ENCODE results near the gene MRPL44.

The MRPL44 gene

GRCh38 chr2:223957092-223957851 lies at the start of gene MRPL44:
Gene MRPL44, plus strand, starts transcription at chr2:223957463. Its CDS starts 10 bp downstream, at chr2:223957473.
- DNase-seq, result peak; percentile 95

DNA sequence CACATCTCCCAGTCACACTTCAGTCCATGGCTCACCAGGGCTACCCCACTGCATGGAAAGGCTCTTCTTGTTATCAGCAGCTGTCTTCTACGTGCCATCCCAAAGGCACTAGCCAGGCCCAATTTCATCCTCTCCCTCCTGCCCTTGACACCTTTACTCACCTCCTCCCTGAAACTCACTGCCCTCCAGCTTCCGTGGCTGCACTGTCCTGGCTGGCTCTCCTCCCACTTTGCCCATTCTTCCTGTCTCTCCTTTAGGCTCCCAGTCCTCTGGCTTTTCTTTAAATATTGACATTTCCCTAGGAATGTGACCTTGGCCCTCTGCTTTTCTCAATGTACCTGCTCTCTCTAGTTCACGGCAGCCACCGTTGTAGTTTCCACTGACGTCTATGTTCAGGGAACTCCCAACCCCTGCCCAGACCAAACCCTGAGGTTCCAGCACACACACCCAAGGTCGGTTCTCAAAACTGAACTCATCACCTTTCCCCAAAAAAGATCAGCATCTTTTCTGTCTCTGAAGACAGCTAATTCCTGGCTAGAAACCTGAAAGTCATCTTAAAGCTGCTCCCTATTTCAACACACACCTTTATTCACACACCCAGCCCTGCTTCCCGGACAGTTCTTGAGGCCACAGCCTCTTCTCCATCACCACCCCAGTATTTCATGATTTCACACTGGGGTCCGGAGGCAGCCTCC lies 48.8 kb upstream of the MRPL44 start:
- no peak for DNase-seq

GRCh38 chr2:223909001-223909741 lies 48.1 kb upstream of the MRPL44 start:
- DNase-seq, result no peak

DNA sequence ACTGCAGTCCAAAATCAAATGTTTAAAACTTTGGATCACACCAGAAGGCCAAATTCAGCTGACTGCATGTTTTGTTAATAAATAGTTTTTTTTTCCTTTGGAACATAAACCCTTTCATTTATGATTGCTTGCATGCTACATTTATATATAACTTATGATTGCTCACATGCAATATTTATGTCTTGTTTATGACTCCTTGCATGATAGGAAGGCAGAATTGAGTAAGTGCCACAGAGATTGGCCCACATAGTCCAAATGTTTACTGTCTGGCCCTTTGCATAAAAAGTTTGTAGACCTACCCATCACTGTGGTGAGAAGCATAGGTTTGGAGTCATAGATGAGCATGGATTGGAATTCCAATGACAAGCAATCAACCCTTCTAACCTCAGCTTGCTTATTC lies 42.9 kb upstream of the MRPL44 start:
- no peak for DNase-seq

- no peak for DNase-seq
These were observed 42.2 kb upstream of the MRPL44 start for GRCh38 chr2:223915071-223915470.

DNA sequence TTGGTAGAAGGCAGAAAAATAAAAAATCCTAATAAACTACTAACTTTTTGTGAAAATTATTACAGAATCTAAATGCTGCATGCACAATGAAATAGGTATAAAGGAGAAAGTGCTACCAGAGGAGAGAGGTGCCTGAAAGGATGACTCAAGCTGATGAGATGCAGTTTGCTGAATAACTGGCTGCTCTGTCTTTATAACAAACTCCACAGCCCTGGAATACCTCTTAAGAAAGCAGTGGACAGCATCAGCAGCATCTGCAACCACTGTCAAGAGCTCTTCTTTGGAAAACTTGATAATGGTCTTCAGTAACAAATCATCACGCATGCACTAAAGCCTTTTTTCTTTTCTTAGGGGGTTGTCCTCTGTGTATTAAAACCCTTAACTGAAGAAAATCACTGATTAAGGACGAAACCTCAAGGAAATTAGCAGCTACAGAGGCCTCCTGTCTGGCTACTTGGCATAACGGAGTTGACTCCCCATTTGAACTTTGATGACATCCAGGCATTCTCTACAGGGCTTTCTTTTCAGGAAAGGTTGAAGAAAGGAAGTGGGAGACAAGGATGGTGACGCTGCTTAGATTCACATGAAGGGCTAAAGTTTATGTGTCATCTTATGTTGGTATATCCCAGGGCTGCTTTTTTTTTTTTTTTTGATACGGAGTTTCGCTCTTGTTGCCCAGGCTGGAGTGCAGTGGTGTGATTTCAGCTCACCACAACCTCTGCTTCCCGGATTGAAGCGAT lies 40.9 kb upstream of the MRPL44 start:
- no peak for DNase-seq

DNA sequence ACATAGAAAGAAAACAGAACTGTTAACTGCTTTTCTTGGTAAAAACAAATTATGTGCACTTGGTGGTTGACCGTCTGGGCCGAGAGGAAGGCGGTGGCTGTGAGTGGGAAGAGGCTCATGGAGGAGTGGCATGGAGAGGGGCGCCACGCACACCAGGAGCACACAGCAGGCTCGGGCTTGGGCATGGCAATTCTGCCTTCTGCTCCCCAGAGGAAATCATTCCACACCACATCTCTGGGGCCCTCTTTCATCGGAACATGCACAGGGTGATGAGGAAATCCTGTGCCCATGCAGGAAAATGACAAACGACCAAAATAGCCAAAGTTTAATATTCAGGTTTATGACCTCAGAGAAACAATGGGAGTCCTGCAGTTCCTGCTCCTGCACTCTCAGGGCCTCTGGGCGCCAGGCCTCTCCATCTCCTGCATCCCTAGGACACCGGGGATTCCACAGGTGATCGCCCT lies 38.6 kb upstream of the MRPL44 start:
- no peak for DNase-seq

DNA sequence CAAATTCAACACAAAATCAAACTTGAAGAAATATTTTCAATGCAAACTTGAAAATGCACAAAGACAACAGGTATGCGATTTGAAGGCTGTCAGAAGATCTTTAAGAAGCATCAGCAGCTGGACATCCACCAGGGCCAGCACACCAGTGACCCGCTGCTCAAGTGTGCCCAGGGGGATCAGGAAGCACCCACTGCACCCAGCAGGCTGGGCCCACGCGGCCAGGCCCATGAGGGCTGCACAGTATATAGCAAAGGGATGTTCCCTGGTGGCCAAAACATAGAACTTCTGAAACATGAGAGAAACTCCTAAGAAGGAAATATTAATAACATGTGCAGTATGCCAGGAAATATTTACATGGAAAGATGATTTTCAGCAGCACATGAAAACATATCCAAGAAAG lies 37.2 kb upstream of the MRPL44 start:
- no peak for DNase-seq

- no peak for DNase-seq
These were observed 36.1 kb upstream of the MRPL44 start for GRCh38 chr2:223921204-223921603.

- DNase-seq, result no peak
These were observed 35.0 kb upstream of the MRPL44 start for GRCh38 chr2:223922308-223922707.

DNA sequence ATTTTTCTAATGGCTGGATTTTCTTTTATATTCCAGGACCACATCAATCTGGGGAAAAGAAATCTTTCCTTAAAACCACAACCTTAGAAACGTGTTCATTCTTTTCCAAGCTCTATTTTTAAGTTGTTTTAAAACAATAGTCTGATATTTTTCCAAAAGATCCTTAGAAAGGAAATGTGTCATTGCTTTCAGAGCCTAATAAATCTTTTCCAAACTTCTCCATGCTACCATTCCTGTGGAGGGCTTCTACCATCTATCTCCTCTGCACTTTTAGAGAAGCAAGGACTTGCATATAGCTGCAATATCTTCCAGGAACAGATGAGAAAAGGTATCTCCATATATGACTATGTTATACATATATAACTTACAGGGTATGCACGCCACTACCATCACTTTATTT lies 33.3 kb upstream of the MRPL44 start:
- no peak for DNase-seq

DNA sequence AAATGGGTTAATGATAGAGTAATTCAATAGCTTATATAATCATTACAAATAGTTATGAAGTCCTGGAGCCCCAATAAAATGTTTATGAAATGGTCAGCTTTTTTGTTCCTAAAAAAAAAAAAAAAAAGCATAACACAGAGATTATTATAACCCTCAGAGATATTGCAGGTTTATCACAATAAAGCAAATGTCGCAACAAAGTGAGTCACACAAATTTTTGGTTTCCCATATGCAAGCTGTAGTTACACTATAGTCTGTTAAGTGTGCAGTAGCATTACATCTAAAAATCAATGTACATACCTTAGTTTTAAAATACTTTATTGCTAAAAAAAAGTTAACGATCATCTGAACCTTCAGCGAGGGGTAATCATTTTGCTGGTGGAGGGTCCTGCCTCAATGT lies 32.2 kb upstream of the MRPL44 start:
- DNase-seq, result no peak

DNA sequence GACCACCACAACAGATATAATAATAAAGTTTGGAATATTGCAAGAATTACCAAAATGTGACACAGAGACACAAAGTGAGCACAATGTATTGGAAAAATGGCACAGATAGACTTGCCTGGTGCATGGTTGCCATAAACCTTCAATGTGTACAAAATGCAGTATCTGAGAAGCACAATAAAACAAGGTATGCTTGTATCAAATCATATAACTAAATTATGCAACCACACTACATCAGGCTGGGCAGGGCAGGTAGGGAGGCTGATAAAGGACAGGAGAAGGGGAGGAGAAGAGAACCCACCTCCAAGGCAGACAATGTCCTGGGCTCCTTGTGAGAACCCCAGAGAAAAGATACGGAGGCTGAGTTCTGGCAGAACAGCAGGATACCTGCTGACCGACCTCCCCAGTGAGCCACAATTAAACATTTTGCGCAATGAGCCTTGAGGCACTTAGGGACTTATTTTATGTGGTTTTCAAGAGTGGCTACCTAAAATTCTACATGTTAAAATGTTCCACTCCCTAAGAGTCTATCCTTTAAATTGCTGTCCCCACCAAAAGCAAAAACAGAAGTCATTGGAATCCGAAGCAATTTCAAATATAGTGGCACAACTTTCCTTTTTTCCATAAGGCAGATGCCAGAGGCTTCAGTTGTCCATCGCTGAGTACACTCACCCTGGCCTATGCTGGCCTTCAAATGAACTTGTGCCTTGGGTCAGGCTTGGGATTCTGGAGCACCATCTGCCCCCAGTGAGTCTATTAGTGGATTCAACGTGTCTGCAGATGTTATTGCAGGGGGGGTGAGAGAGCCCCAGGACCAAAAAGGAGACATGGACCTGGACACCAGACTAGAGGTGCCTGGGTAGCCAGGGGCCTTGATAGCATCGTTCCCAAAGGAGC lies 28.9 kb upstream of the MRPL44 start:
- no peak for DNase-seq

DNA sequence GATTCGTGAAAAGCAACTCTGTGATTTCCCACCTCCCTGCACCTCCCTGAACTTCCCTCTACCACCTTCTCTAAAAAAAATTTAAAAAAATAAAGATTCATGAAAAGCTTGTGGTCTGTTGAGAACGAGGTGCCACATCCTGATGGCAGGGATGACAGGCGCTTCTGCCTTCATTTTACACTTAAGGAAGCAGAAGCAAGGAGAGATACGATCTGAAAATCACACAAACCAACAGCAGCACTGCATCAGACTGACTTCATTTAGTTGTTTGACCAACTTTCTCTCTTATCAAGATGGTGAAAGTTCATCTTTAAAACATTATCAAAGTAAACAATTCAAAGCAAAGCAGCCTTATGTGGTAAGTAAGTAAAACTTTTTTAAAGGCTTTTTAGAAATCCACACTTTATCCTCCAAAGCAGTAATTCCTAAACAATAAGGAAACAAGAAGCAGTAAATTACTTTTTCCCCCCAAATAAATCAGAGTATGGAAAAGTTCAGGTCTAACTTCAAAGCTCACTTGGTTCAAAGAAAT lies 27.6 kb upstream of the MRPL44 start:
- DNase-seq, result no peak

- DNase-seq, result no peak
These were observed 26.9 kb upstream of the MRPL44 start for GRCh38 chr2:223930103-223930976.

- DNase-seq, result no peak
These were observed 24.2 kb upstream of the MRPL44 start for GRCh38 chr2:223932816-223933800.

GRCh38 chr2:223934870-223935269 lies 22.4 kb upstream of the MRPL44 start:
- no peak for DNase-seq

DNA sequence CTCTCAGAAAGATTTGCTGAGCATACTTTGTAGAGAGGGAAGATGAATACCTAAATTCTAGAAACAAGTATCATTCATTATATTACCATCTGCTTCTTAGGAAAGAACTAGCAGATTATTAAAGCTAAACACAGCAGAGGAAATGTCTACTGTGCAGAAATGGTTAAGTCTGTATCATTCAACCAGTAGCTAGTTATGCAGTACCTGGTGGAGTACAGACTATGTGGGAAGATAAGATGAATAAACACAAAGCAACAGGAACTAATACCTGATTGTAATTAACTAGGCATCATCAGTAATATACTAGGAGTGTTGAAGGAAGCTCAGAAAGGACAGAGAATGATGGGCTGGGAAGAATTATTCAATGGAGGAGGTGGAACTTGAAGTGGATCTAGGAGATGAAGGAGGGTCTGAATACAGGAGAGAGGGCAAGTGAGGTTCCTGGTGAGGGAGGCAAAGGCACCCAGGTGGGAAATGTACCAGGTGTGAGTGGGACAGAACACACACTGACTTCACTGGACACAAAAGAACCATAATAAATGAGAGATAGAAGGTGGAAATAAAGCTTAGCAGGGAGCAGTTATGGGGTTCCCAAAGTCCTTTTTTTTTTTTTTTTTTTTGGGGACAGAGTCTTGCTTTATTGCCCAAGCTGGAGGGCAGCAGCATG lies 21.7 kb upstream of the MRPL44 start:
- DNase-seq, result no peak

DNA sequence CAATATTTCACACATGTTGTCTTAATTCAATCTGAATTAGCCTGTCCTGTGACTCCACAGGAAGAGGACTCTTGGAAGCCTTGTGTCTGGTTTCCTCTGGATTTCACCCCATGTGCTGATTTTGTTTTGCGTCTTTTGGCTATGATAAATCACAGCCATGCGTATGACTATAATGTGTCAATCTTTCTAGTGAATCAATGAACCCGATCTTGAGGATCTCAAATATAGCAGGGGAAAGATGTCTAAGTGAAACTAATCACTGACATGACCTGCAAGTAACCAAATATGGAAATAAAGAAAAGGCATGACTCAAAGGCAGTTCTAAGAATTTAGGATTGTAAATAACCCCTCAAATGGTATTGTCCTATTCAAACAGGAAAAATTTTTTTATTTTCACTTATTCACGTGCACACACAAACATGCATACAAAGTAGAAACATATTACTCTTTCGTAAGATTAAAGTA lies 20.4 kb upstream of the MRPL44 start:
- no peak for DNase-seq

All from activated effector memory CD4-positive, alpha-beta T cell treated with Interleukin-2 at 50 U/mL for 16 hours (primary cell).